ENCODE measurements around the gene PURA. TPM values are rescaled to one million over a fixed set of nuclear protein-coding genes. Genes with fewer than 3 reads are reported as not detected.
A peak's percentile ranks its signal among the peaks of the same experiment; 100 is the strongest.

Gene PURA
- total RNA-seq, 1 experiment from 2014 or later, result 3.6 TPM

DNA sequence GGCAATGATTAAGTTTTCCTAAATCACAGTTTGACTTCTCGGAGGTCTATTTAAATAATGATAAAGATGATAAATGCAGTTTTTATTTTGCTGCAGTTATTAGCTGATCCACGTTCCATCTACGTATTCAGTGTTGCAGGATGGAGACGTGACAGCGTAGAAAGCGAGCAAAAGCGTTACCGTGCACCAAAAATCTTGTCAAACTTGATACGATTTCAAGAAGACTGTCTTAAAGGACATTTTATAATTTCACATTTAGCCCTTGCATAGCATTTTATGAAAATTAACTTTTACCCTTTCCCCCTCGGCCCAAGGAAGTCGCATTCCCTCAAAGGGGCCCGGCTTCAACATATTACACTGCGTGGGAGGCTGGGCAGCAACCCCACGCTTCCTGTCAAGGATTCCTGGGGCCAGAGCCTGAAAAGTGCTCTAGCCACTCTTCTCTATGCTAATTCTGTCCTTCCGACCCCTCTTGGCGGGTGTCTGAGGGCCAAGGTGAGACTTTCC lies 7.1 kb upstream of the PURA start:
- no peaks in the 10 kb centered on the region for H3K79me1 ChIP-seq (ENCODE audit: insufficient read depth, low read depth, low read length, poor library complexity, severe bottlenecking)
- H3K18ac ChIP-seq (ENCODE audit: insufficient read length, low read depth, low read length), result no peak overlapping the region
- Mint-ChIP-seq H3K4me3 (peak overlapping the region; percentile 83 to 93), H3K36me3 (ENCODE audit: insufficient read depth in 1 of 3, low read depth in 3 of 3) (no peaks in the 10 kb centered on the region), H3K9me3 (no peaks in the 10 kb centered on the region; a peak in 1 of 5 replicates), H3K4me1 (peaks cover 29 to 30% of the 10 kb centered on the region in 2 experiments), H3K27me3 (ENCODE audit: low read depth) (peaks cover 86% of the 10 kb centered on the region), H3K27ac (peak overlapping the region in 2 of 3 experiments; percentile 73 to 90; a peak in 2 of 7 replicates)
- H3K56ac ChIP-seq (ENCODE audit: insufficient read length, low read depth, low read length), result no peak overlapping the region
- no peak overlapping the region for H2BK5ac ChIP-seq (ENCODE audit: insufficient read length, low read length)
- no peak overlapping the region for H4K5ac ChIP-seq (ENCODE audit: insufficient read length, low read depth, low read length)
- no peak overlapping the region for H2BK15ac ChIP-seq (ENCODE audit: low read depth, low read length)
- no peak overlapping the region for H2BK120ac ChIP-seq (ENCODE audit: low read depth, low read length, poor library complexity, severe bottlenecking)
- peaks cover 19% of the 10 kb centered on the region for H3K23me2 ChIP-seq (ENCODE audit: insufficient read length, low read depth, low read length, poor library complexity, severe bottlenecking)
- no peak for DNase-seq
- 0 out of 2 replicates have a peak, but pooled peaks cover 5% of the 10 kb centered on the region for H3K4me1 ChIP-seq (ENCODE audit: insufficient read depth, low read length)
- no peak overlapping the region for H3K4ac ChIP-seq (ENCODE audit: low read depth, low read length)
- peak overlapping the region; percentile 59 for H3K9ac ChIP-seq (ENCODE audit: extremely low read depth, insufficient read length, low read length)
- no peaks in the 10 kb centered on the region for H4K20me1 ChIP-seq (ENCODE audit: control insufficient read depth, insufficient read depth, insufficient read length)
- H2AFZ ChIP-seq (ENCODE audit: low read length), result no peak overlapping the region
- H2AK5ac ChIP-seq (ENCODE audit: insufficient read length, low read length), result no peak overlapping the region
- H3K79me2 ChIP-seq (ENCODE audit: insufficient read depth, low read length), result no peaks in the 10 kb centered on the region
- WGBS (ENCODE audit: extremely low coverage, insufficient read length, low lambda C conversion rate), result no CpG with 5 or more reads among the region's 16 CpGs
- TF ChIP-seq, protein P1, sequence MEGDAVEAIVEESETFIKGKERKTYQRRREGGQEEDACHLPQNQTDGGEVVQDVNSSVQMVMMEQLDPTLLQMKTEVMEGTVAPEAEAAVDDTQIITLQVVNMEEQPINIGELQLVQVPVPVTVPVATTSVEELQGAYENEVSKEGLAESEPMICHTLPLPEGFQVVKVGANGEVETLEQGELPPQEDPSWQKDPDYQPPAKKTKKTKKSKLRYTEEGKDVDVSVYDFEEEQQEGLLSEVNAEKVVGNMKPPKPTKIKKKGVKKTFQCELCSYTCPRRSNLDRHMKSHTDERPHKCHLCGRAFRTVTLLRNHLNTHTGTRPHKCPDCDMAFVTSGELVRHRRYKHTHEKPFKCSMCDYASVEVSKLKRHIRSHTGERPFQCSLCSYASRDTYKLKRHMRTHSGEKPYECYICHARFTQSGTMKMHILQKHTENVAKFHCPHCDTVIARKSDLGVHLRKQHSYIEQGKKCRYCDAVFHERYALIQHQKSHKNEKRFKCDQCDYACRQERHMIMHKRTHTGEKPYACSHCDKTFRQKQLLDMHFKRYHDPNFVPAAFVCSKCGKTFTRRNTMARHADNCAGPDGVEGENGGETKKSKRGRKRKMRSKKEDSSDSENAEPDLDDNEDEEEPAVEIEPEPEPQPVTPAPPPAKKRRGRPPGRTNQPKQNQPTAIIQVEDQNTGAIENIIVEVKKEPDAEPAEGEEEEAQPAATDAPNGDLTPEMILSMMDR (conservative IDR thresholded peaks at IDR 0.05), result no peak
- H3K27me3 ChIP-seq (ENCODE audit: insufficient read depth, low read length), result peaks cover 36% of the 10 kb centered on the region
- no peak overlapping the region for H4K8ac ChIP-seq (replicated peaks; ENCODE audit: insufficient read length, low read depth, low read length)
- H4K91ac ChIP-seq (ENCODE audit: insufficient read length, low read depth, low read length), result no peak overlapping the region
- no peak overlapping the region for H2BK20ac ChIP-seq (ENCODE audit: low read depth, low read length, poor library complexity, severe bottlenecking)
- no peak overlapping the region for H3T11ph ChIP-seq (ENCODE audit: low read length)
- H3K9me3 ChIP-seq (ENCODE audit: control insufficient read depth, low read depth, low read length), result no peaks in the 10 kb centered on the region
- no peak overlapping the region for H2BK12ac ChIP-seq (ENCODE audit: insufficient read length, low read depth, low read length)
- no peak overlapping the region for H3K23ac ChIP-seq (ENCODE audit: insufficient read length, low read depth, low read length)
- no peak overlapping the region for H3K27ac ChIP-seq (ENCODE audit: insufficient read length, low read depth, low read length)
- no peak overlapping the region for H3K14ac ChIP-seq (ENCODE audit: insufficient read depth, low read length)
- peak overlapping the region; percentile 74 for H3K4me2 ChIP-seq (ENCODE audit: insufficient read depth, insufficient read length, low read length)
